AG04450 (cell line): ENCODE results near the gene PAQR4. TPM values are rescaled to one million over a fixed set of nuclear protein-coding genes. Genes with fewer than 3 reads are reported as not detected.

Source experiments
- CTCF ChIA-PET: fragments of 300-600, 350-600 bp; formaldehyde crosslinking; extraction: SDS; loops from one replicate; lab custom pipeline; 2022; ENCODE audit warnings: antibody characterized with exemption, inconsistent platforms; lab: Charles Lee
- POLR2A ChIA-PET: fragments of 350-600 bp; formaldehyde crosslinking; extraction: SDS; loops from one replicate; lab custom pipeline; 2021; ENCODE audit warnings: antibody characterized with exemption, inconsistent platforms; lab: Yijun Ruan, JAX
- DNase-seq: peaks from one replicate; pipeline ENCODE4 v3.0.0-alpha.2; 2011; ENCODE audit warnings: low read depth, low spot score
- H3K27ac ChIP-seq: one replicate; pipeline ENCODE4 v1.5.1; 2012; ENCODE audit warnings: low read depth, low read length, control low read depth
- H3K27me3 ChIP-seq: one replicate; pipeline ENCODE4 v1.6.0; 2012; ENCODE audit warnings: low read length; ENCODE audit not compliant: control insufficient read depth, insufficient read depth
- H3K4me3 ChIP-seq: 2 replicates; pipeline ENCODE4 v1.5.1; 2011; ENCODE audit warnings: mild to moderate bottlenecking, low read depth, low read length, control low read depth
- H3K9me3 ChIP-seq: 2 replicates; pipeline ENCODE4 v1.5.1; 2012; ENCODE audit warnings: low read length; ENCODE audit not compliant: control insufficient read depth, insufficient read depth
- CTCF ChIP-seq: IDR thresholded peaks from 2 replicates; pipeline ENCODE4 v1.5.1; 2011; ENCODE audit warnings: low read depth, low read length, control low read depth, inconsistent platforms
- polyA plus RNA-seq: library from polyadenylated mRNA; depleted of rRNA; stranded (reverse); fragments of >200 nt; gene quantifications from 2 replicates; pipeline ENCODE4 v1.2.3, GENCODE V29; 2011

Gene PAQR4
- polyA plus RNA-seq, 1 experiment, result 1.2 TPM

GRCh38 chr16:2963723-2964474 lies 5.2 kb upstream of the PAQR4 start, which contains the start of gene KREMEN2:
Gene KREMEN2 (plus strand): TSS chr16:2964275. CDS start chr16:2964521, 246 bp downstream.
- POLR2A ChIA-PET, result no interaction called here
- no peak for DNase-seq
- TF ChIP-seq CTCF, result no peak
- Histone ChIP-seq H3K9me3 (peaks cover 4% of the 10 kb centered on the region; the same call in 1 of the 2 replicates), H3K27ac (no peak within 1 kb of the TSS), H3K27me3 (peaks cover 37% of the 10 kb centered on the region), H3K4me3 (peak within 1 kb of the TSS; percentile 41)
- CTCF ChIA-PET, result interaction anchor here (1.3 kb wide), 1 partner anchor 37 kb away, joined by 6 read pairs; no protein-coding TSS in a partner anchor

DNA sequence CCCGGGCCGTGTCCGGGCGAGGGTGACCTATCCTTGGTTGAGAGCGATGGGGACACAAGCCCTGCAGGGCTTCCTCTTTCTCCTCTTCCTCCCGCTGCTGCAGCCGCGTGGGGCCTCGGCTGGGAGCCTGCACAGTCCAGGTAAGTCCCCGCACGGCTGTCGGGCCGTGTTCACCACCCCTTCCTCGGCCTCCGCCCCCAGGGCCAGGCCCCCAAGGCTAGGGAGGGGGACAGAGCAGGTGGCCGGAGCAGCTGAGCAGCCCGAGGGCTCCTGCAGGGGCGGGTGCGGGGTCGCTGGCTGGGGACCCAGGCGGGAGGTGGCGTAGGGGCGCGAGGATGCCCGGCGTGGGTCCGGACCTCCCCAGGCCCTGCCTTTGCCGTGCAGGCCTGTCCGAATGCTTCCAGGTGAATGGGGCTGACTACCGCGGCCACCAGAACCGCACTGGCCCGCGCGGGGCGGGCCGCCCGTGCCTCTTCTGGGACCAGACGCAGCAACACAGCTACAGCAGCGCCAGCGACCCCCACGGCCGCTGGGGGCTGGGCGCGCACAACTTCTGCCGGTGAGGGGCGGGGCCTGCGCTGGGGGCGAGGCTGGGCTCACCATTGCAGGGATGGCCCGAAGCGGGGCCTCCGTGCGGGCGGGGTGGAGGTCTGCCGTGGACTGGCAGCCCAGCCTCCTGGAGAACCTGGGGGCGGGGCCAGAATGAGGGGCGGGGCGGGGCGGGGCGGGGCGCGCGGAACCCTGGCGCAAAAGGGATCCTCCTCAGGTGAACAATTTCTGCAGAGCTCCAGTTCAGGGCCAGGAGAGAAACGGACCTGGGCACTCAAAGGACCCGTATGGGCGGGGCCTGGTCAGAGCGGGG lies 4.4 kb upstream of the PAQR4 start:
- no peak for TF ChIP-seq CTCF
- no peak for DNase-seq
- H3K9me3 ChIP-seq, result peaks cover 4% of the 10 kb centered on the region; the same call in 1 of the 2 replicates
- ChIA-PET POLR2A (no interaction called here), CTCF (interaction anchor here (1.3 kb wide), 1 partner anchor 37 kb away, joined by 6 read pairs; no protein-coding TSS in a partner anchor)
- H3K4me3 ChIP-seq, result peak overlapping the region; percentile 41; the same call in 1 of the 2 replicates
- peaks cover 37% of the 10 kb centered on the region for H3K27me3 ChIP-seq
- no peak overlapping the region for H3K27ac ChIP-seq

- no peak overlapping the region for H3K27ac ChIP-seq
- H3K4me3 ChIP-seq, result no peak overlapping the region
- no peak for DNase-seq
- POLR2A ChIA-PET, result no interaction called here
- H3K27me3 ChIP-seq, result peaks cover 37% of the 10 kb centered on the region
- H3K9me3 ChIP-seq, result peaks cover 4% of the 10 kb centered on the region; the same call in 1 of the 2 replicates
- no peak for TF ChIP-seq CTCF
- CTCF ChIA-PET, result no interaction called here
Observed at GRCh38 chr16:2966043-2966807, 2.9 kb upstream of the PAQR4 start.

GRCh38 chr16:2966808-2967191 lies 2.3 kb upstream of the PAQR4 start:
- no peak overlapping the region for H3K4me3 ChIP-seq
- H3K27me3 ChIP-seq, result peaks cover 37% of the 10 kb centered on the region
- DNase-seq, result no peak
- H3K27ac ChIP-seq, result no peak overlapping the region
- ChIA-PET POLR2A (no interaction called here), CTCF (no interaction called here)
- no peak for TF ChIP-seq CTCF
- peaks cover 4% of the 10 kb centered on the region; the same call in 1 of the 2 replicates for H3K9me3 ChIP-seq
